ENCODE results near the gene FAM72D.
"Not testable (repeated sequence)": the region's sequence is repeated elsewhere in the genome, so short reads cannot be mapped to it uniquely, and the experiment has no call there.

The FAM72D gene

GRCh38 chr1:145082483-145083255, 13.1 kb upstream of the FAM72D start:
- not testable (repeated sequence) for DNase-seq (ENCODE audit: low read depth, low spot score)

GRCh38 chr1:145093517-145094149, 2.1 kb upstream of the FAM72D start:
- peak; percentile 40 for DNase-seq (ENCODE audit: low read depth, low spot score)

GRCh38 chr1:145094655-145095211, 1.0 kb upstream of the FAM72D start:
- not testable (repeated sequence) for DNase-seq (ENCODE audit: low read depth, low spot score)

- not testable (repeated sequence) for DNase-seq (ENCODE audit: low read depth, low spot score)
Measured at GRCh38 chr1:145101725-145102124, 6.0 kb downstream of the FAM72D start.

- DNase-seq (ENCODE audit: low read depth, low spot score), result not testable (repeated sequence)
Measured at GRCh38 chr1:145103294-145103693, 7.5 kb downstream of the FAM72D start.

- DNase-seq (ENCODE audit: low read depth, low spot score), result not testable (repeated sequence)
Measured at GRCh38 chr1:145111674-145112073, 15.9 kb downstream of the FAM72D start.

GRCh38 chr1:145112703-145113102, 16.9 kb downstream of the FAM72D start:
- not testable (repeated sequence) for DNase-seq (ENCODE audit: low read depth, low spot score)

- DNase-seq (ENCODE audit: low read depth, low spot score), result not testable (repeated sequence)
Measured at GRCh38 chr1:145114560-145115057, 18.8 kb downstream of the FAM72D start.

- not testable (repeated sequence) for DNase-seq (ENCODE audit: low read depth, low spot score)
Measured at GRCh38 chr1:145115587-145116493, 20.1 kb downstream of the FAM72D start.

- not testable (repeated sequence) for DNase-seq (ENCODE audit: low read depth, low spot score)
Measured at GRCh38 chr1:145119842-145120241, 24.1 kb downstream of the FAM72D start.

GRCh38 chr1:145122344-145123061, 26.7 kb downstream of the FAM72D start:
- DNase-seq (ENCODE audit: low read depth, low spot score), result not testable (repeated sequence)

GRCh38 chr1:145123062-145123395, 27.3 kb downstream of the FAM72D start:
- DNase-seq (ENCODE audit: low read depth, low spot score), result not testable (repeated sequence)

GRCh38 chr1:145123992-145124641, 28.3 kb downstream of the FAM72D start:
- DNase-seq (ENCODE audit: low read depth, low spot score), result not testable (repeated sequence)

- DNase-seq (ENCODE audit: low read depth, low spot score), result not testable (repeated sequence)
Measured at GRCh38 chr1:145125112-145125511, 29.3 kb downstream of the FAM72D start.

- not testable (repeated sequence) for DNase-seq (ENCODE audit: low read depth, low spot score)
Measured at GRCh38 chr1:145127144-145127543, 31.4 kb downstream of the FAM72D start.

GRCh38 chr1:145128697-145129469, 33.1 kb downstream of the FAM72D start:
- not testable (repeated sequence) for DNase-seq (ENCODE audit: low read depth, low spot score)

- not testable (repeated sequence) for DNase-seq (ENCODE audit: low read depth, low spot score)
Measured at GRCh38 chr1:145134476-145134875, 38.7 kb downstream of the FAM72D start.

- not testable (repeated sequence) for DNase-seq (ENCODE audit: low read depth, low spot score)
Measured at GRCh38 chr1:145140549-145140948, 44.8 kb downstream of the FAM72D start.

- not testable (repeated sequence) for DNase-seq (ENCODE audit: low read depth, low spot score)
Measured at GRCh38 chr1:145144264-145144913, 48.6 kb downstream of the FAM72D start.

Measured in astrocyte of the hippocampus (primary cell).